HG03460 (cell line): ENCODE measurements around the gene ENPEP.
"Not testable (repeated sequence)": the region's sequence is repeated elsewhere in the genome, so short reads cannot be mapped to it uniquely, and the experiment has no call there.

Source experiments
- ATAC-seq: cut with Tn5 transposase; IDR thresholded peaks from one replicate; pipeline ENCODE4 v1.9.1; 2021; ENCODE audit not compliant: unreplicated experiment

Gene ENPEP

GRCh38 chr4:110483516-110483915 lies 7.6 kb downstream of the ENPEP start:
- ATAC-seq, result no peak

GRCh38 chr4:110484029-110484428 lies 8.1 kb downstream of the ENPEP start:
- ATAC-seq, result peak; percentile 100

- no peak for ATAC-seq
Observed at GRCh38 chr4:110484767-110485166, 8.8 kb downstream of the ENPEP start.

GRCh38 chr4:110485452-110485851 lies 9.5 kb downstream of the ENPEP start:
- ATAC-seq, result no peak

GRCh38 chr4:110486256-110486655 lies 10.3 kb downstream of the ENPEP start:
- no peak for ATAC-seq

- not testable (repeated sequence) for ATAC-seq
Observed at GRCh38 chr4:110486850-110487249, 10.9 kb downstream of the ENPEP start.

- no peak for ATAC-seq
Observed at GRCh38 chr4:110487873-110488272, 11.9 kb downstream of the ENPEP start.

GRCh38 chr4:110489901-110490508 lies 14.1 kb downstream of the ENPEP start:
- ATAC-seq, result no peak

- ATAC-seq, result no peak
Observed at GRCh38 chr4:110492522-110492921, 16.6 kb downstream of the ENPEP start.

GRCh38 chr4:110493520-110493919 lies 17.6 kb downstream of the ENPEP start:
- no peak for ATAC-seq

GRCh38 chr4:110498420-110498819 lies 22.5 kb downstream of the ENPEP start:
- no peak for ATAC-seq

GRCh38 chr4:110499126-110499525 lies 23.2 kb downstream of the ENPEP start:
- ATAC-seq, result no peak

GRCh38 chr4:110501826-110502225 lies 25.9 kb downstream of the ENPEP start:
- ATAC-seq, result no peak

- ATAC-seq, result no peak
Observed at GRCh38 chr4:110503270-110504083, 27.5 kb downstream of the ENPEP start.

- no peak for ATAC-seq
Observed at GRCh38 chr4:110504084-110504435, 28.1 kb downstream of the ENPEP start.

- no peak for ATAC-seq
Observed at GRCh38 chr4:110505440-110505839, 29.5 kb downstream of the ENPEP start.

GRCh38 chr4:110508827-110509710 lies 33.1 kb downstream of the ENPEP start:
- ATAC-seq, result no peak

- ATAC-seq, result no peak
Observed at GRCh38 chr4:110510277-110510676, 34.3 kb downstream of the ENPEP start.

GRCh38 chr4:110510955-110511544 lies 35.1 kb downstream of the ENPEP start:
- ATAC-seq, result peak; percentile 46

- no peak for ATAC-seq
Observed at GRCh38 chr4:110512901-110513300, 36.9 kb downstream of the ENPEP start.

GRCh38 chr4:110514889-110515479 lies 39.0 kb downstream of the ENPEP start:
- no peak for ATAC-seq
